Measurements from ENCODE around the gene POLD3.

Gene POLD3

DNA sequence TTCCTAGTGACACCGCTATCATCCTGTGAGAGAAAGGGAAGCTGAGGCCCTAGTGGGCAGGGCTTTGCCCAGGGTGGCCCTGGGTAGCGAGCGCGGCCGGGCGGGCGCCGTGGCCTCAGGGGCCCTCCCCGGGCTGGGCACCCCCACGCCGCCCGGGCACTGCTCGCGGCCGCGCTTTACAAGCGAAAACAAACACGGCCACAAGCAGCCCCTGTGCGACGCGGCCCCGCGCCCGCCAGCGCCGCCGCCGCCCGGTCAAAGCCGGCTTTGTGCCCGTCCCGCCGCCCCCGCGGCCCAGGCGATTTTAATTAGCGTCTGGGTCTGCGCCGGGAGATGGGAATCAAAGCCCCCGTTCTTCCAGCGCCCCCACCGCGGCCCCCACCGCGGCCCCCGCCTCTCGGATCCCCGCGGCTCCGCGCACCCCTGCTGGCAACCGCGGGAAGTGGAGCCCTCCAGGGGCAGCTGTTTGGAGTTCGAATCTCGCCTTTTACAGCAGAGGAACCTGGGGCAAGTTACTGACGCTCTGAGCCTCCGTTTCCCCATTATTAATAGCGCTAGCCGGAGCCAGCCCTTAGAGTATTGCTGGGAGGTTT, 91.0 kb downstream of the POLD3 start:
- ATAC-seq (ENCODE audit: insufficient read depth, low read depth) = no peak
- H3K27me3 ChIP-seq (ENCODE audit: insufficient read depth, low read length, poor library complexity) = no peaks in the 10 kb centered on the region
- no peak overlapping the region for H3K27ac ChIP-seq (ENCODE audit: low read length)
- no peak overlapping the region for H2AFZ ChIP-seq (ENCODE audit: low read depth, low read length)
- H3K4me2 ChIP-seq (ENCODE audit: insufficient read depth, low read length) = no peak overlapping the region
- H3K9me3 ChIP-seq (ENCODE audit: insufficient read depth, low read length, severe bottlenecking) = no peaks in the 10 kb centered on the region
- TF ChIP-seq, protein P1, sequence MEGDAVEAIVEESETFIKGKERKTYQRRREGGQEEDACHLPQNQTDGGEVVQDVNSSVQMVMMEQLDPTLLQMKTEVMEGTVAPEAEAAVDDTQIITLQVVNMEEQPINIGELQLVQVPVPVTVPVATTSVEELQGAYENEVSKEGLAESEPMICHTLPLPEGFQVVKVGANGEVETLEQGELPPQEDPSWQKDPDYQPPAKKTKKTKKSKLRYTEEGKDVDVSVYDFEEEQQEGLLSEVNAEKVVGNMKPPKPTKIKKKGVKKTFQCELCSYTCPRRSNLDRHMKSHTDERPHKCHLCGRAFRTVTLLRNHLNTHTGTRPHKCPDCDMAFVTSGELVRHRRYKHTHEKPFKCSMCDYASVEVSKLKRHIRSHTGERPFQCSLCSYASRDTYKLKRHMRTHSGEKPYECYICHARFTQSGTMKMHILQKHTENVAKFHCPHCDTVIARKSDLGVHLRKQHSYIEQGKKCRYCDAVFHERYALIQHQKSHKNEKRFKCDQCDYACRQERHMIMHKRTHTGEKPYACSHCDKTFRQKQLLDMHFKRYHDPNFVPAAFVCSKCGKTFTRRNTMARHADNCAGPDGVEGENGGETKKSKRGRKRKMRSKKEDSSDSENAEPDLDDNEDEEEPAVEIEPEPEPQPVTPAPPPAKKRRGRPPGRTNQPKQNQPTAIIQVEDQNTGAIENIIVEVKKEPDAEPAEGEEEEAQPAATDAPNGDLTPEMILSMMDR (IDR thresholded peaks at IDR 0.05; ENCODE audit: borderline replicate concordance, extremely low read depth, low read length, poor library complexity, severe bottlenecking) = no peak
- TF ChIP-seq EZH2 (IDR thresholded peaks at IDR 0.05; ENCODE audit: borderline replicate concordance, low read depth, low read length, severe bottlenecking) = no peak
- no peaks in the 10 kb centered on the region for H3K36me3 ChIP-seq (ENCODE audit: insufficient read depth, low read length)
- no peak for DNase-seq
- H3K4me1 ChIP-seq (ENCODE audit: insufficient read depth, low read length) = no peaks in the 10 kb centered on the region
- no peaks in the 10 kb centered on the region for H3K79me2 ChIP-seq (ENCODE audit: insufficient read depth, low read length)
- no peaks in the 10 kb centered on the region for H4K20me1 ChIP-seq (ENCODE audit: insufficient read depth, low read length)
- no peak overlapping the region for H3K4me3 ChIP-seq (ENCODE audit: low read depth in 1 of 2, low read length in 2 of 2)
- no peak overlapping the region for H3K9ac ChIP-seq (ENCODE audit: low read depth, low read length)

DNA sequence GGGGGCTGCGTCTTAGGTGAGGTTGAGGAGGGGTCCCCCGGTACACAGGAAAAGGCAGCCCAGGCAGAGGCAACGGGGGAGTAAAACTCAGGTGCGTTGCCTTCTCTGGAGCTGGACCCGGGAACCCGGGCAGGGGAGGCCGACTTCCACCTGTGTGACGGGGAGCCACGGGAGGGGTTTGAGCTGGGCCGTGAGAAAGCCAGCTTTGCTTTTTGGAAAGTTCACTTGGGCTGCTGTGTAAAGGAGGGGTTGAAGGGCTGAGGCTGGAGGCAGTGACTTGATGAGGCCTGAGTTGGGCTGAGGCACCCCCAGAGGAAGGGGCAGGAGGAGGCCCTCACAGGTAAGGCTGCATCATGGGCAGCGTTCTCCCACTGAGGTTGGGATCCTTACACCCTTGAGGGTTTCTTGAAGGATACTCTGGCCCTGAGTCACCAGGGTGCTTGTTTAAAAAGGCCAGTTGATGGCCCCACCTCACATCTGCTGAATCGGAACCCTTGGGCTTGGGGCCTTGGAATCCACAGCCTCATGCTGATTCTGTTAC, 91.6 kb downstream of the POLD3 start:
- TF ChIP-seq, protein P1 (IDR thresholded peaks at IDR 0.05; ENCODE audit: borderline replicate concordance, extremely low read depth, low read length, poor library complexity, severe bottlenecking) = no peak
- TF ChIP-seq EZH2 (IDR thresholded peaks at IDR 0.05; ENCODE audit: borderline replicate concordance, low read depth, low read length, severe bottlenecking) = no peak
- no peaks in the 10 kb centered on the region for H3K4me1 ChIP-seq (ENCODE audit: insufficient read depth, low read length)
- no peaks in the 10 kb centered on the region for H4K20me1 ChIP-seq (ENCODE audit: insufficient read depth, low read length)
- no peaks in the 10 kb centered on the region for H3K79me2 ChIP-seq (ENCODE audit: insufficient read depth, low read length)
- ATAC-seq (ENCODE audit: insufficient read depth, low read depth) (no peak), DNase-seq (no peak)
- H3K9ac ChIP-seq (ENCODE audit: low read depth, low read length) = no peak overlapping the region
- no peak overlapping the region for H3K4me2 ChIP-seq (ENCODE audit: insufficient read depth, low read length)
- H2AFZ ChIP-seq (ENCODE audit: low read depth, low read length) = no peak overlapping the region
- H3K36me3 ChIP-seq (ENCODE audit: insufficient read depth, low read length) = no peaks in the 10 kb centered on the region
- H3K9me3 ChIP-seq (ENCODE audit: insufficient read depth, low read length, severe bottlenecking) = no peaks in the 10 kb centered on the region
- H3K4me3 ChIP-seq (ENCODE audit: low read depth in 1 of 2, low read length in 2 of 2) = no peak overlapping the region
- H3K27me3 ChIP-seq (ENCODE audit: insufficient read depth, low read length, poor library complexity) = no peaks in the 10 kb centered on the region
- no peak overlapping the region for H3K27ac ChIP-seq (ENCODE audit: low read length)

DNA sequence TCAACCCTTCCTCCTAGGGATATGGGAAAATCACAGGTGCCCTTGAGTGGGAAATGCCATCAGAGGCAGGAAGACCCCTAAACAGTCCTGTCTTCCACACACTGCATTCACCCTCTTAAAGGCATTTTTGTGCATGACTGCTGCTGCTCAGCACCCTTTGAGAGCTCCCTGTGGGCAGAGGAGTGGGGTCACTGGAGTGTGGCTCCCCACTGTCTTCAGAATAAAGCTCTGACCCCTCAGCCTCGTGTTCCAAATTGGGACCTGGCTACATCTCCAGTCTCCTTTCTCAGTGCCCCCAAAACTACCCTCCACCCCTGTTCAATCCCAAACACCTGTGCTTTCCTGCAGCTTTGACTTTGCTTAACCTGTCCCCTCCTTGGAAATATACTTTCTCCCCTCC, 92.3 kb downstream of the POLD3 start:
- Histone ChIP-seq H3K4me1 (ENCODE audit: insufficient read depth, low read length) (no peaks in the 10 kb centered on the region), H2AFZ (ENCODE audit: low read depth, low read length) (no peak overlapping the region), H3K27ac (ENCODE audit: low read length) (no peak overlapping the region), H3K4me3 (ENCODE audit: low read depth in 1 of 2, low read length in 2 of 2) (no peak overlapping the region), H3K9me3 (ENCODE audit: insufficient read depth, low read length, severe bottlenecking) (no peaks in the 10 kb centered on the region), H3K27me3 (ENCODE audit: insufficient read depth, low read length, poor library complexity) (no peaks in the 10 kb centered on the region), H3K36me3 (ENCODE audit: insufficient read depth, low read length) (no peaks in the 10 kb centered on the region), H3K79me2 (ENCODE audit: insufficient read depth, low read length) (no peaks in the 10 kb centered on the region), H4K20me1 (ENCODE audit: insufficient read depth, low read length) (no peaks in the 10 kb centered on the region), H3K4me2 (ENCODE audit: insufficient read depth, low read length) (no peak overlapping the region), H3K9ac (ENCODE audit: low read depth, low read length) (no peak overlapping the region)
- no peak for DNase-seq
- no peak for ATAC-seq (ENCODE audit: insufficient read depth, low read depth)
- no peak for TF ChIP-seq EZH2 (IDR thresholded peaks at IDR 0.05; ENCODE audit: borderline replicate concordance, low read depth, low read length, severe bottlenecking)
- TF ChIP-seq, protein P1 (IDR thresholded peaks at IDR 0.05; ENCODE audit: borderline replicate concordance, extremely low read depth, low read length, poor library complexity, severe bottlenecking) = no peak

All from DND-41 (cell line).